Activated CD4-positive, alpha-beta T cell treated with anti-CD3 and anti-CD28 coated beads, Interleukin-2, amount 10 ng/mL, durations not matched to agents 24 days and 14 days (primary cell): ENCODE data around the gene GUK1. TPM values are rescaled to one million over a fixed set of nuclear protein-coding genes. Genes with fewer than 3 reads are reported as not detected.
"Not testable (repeated sequence)": the region's sequence is repeated elsewhere in the genome, so short reads cannot be mapped to it uniquely, and the experiment has no call there.

Source experiments
- DNase-seq: peaks from one replicate; pipeline ENCODE4 v3.0.0; 2022
- H3K27ac Mint-ChIP-seq: one replicate; pipeline ENCODE4 v1.8.0; 2022; ENCODE audit warnings: mild to moderate bottlenecking, mixed read lengths
- H3K27me3 Mint-ChIP-seq: one replicate; pipeline ENCODE4 v1.8.0; 2022; ENCODE audit warnings: mixed read lengths
- H3K36me3 Mint-ChIP-seq: one replicate; pipeline ENCODE4 v1.8.0; 2022; ENCODE audit warnings: low read depth, mild to moderate bottlenecking, mixed read lengths
- H3K4me1 Mint-ChIP-seq: one replicate; pipeline ENCODE4 v1.8.0; 2021; ENCODE audit warnings: mixed read lengths
- H3K4me3 Mint-ChIP-seq: one replicate; pipeline ENCODE4 v1.8.0; 2022; ENCODE audit warnings: mild to moderate bottlenecking, moderate library complexity, mixed read lengths
- H3K9me3 Mint-ChIP-seq: one replicate; pipeline ENCODE4 v1.8.0; 2021; ENCODE audit warnings: mixed read lengths
- intact Hi-C: fragments of 100-400 bp; cut with micrococcal nuclease; formaldehyde crosslinking; loops from one replicate; pipeline ENCODE4 v1.15.1; 2023
- total RNA-seq: library from RNA; stranded (reverse); gene quantifications from 2 replicates; pipeline ENCODE4 v1.2.3, GENCODE V29; 2022

GUK1 gene
- total RNA-seq, 1 donor from 2014 or later = 222 TPM

- Mint-ChIP-seq H3K9me3 (no peaks in the 10 kb centered on the region), H3K4me1 (peaks cover 2% of the 10 kb centered on the region), H3K27me3 (no peaks in the 10 kb centered on the region), H3K4me3 (no peak overlapping the region), H3K36me3 (no peaks in the 10 kb centered on the region), H3K27ac (no peak overlapping the region)
- intact Hi-C loops = no loop called here
- DNase-seq = no peak
These were observed 41.0 kb downstream of the GUK1 start for GRCh38 chr1:228180959-228181644.

DNA sequence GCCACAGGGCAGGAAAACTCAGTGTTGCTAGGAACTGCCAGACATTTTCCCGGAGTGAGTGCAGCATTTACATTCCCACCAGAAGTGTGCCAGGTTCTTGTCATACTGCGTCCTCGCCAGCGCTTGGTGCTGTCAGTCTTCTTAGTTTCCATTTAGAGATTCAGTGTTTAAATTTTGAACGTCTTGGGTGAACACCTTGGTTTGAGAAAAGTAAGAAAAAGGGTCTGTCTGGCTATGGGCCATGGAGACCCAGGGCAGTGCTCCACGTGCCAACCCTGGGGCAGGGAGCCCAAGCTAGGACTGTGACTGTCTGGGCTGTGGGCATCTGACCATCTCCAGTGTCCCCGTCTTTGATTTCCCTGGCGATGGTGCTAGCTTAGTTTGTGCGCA, 41.6 kb downstream of the GUK1 start:
- intact Hi-C loops = no loop called here
- Mint-ChIP-seq H3K9me3 (no peaks in the 10 kb centered on the region), H3K36me3 (no peaks in the 10 kb centered on the region), H3K4me3 (no peak overlapping the region), H3K27ac (no peak overlapping the region), H3K4me1 (peaks cover 2% of the 10 kb centered on the region), H3K27me3 (no peaks in the 10 kb centered on the region)
- DNase-seq = no peak

DNA sequence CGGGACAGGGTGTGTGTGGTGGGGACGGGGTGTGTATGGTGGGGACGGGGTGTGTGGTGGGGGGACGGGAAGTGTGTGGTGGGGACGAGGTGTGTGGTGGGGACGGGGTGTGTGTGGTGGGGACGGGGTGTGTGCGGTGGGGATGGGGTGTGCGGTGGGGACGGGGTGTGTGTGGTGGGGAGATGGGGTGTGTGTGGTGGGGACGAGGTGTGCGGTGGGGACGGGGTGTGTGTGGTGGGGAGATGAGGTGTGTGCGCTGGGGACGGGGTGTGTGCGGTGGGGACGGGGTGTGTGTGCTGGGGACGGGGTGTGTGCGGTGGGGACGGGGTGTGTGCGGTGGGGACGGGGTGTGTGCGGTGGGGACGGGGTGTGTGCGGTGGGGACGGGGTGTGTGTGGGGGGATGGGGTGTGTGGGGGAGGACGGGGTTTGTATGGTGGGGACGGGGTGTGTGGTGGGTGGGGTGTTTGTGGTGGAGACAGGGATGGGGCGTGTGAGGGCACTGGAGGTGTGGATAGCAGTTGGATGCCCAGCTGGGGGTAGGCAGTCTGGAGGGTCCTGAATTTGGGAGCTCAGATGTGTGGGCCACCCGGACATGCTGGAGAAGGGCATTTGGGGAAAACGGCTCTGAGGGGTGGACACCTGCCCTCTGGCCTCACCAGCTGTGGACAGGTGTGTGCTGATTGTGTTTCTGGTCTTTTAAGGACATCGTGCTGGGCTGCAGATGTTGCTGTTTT, 42.4 kb downstream of the GUK1 start:
- no peak overlapping the region for H3K27ac Mint-ChIP-seq
- intact Hi-C loops = no loop called here
- H3K4me1 Mint-ChIP-seq = peaks cover 2% of the 10 kb centered on the region

GRCh38 chr1:228184152-228184551, 44.1 kb downstream of the GUK1 start:
- no peak for DNase-seq
- intact Hi-C loops = no loop called here
- Mint-ChIP-seq H3K4me1 (peaks cover 2% of the 10 kb centered on the region), H3K4me3 (no peak overlapping the region), H3K9me3 (no peaks in the 10 kb centered on the region), H3K27me3 (no peaks in the 10 kb centered on the region), H3K27ac (no peak overlapping the region), H3K36me3 (no peaks in the 10 kb centered on the region)

More for the DNA sequence above, 42.4 kb downstream of the GUK1 start:
- H3K4me3 Mint-ChIP-seq = no peak overlapping the region
- H3K27me3 Mint-ChIP-seq = no peaks in the 10 kb centered on the region
- no peaks in the 10 kb centered on the region for H3K9me3 Mint-ChIP-seq
- H3K36me3 Mint-ChIP-seq = no peaks in the 10 kb centered on the region
- DNase-seq = no peak

- peak; percentile 65 for DNase-seq
- Mint-ChIP-seq H3K36me3 (no peaks in the 10 kb centered on the region), H3K27me3 (no peaks in the 10 kb centered on the region), H3K27ac (no peak overlapping the region), H3K4me3 (no peak overlapping the region), H3K4me1 (peaks cover 2% of the 10 kb centered on the region), H3K9me3 (no peaks in the 10 kb centered on the region)
- intact Hi-C loops = no loop called here
These were observed 45.5 kb downstream of the GUK1 start for GRCh38 chr1:228185641-228185965.

- H3K27ac Mint-ChIP-seq, H3K27me3 Mint-ChIP-seq: not testable (repeated sequence)
These were observed 48.2 kb downstream of the GUK1 start for GRCh38 chr1:228188249-228188648.

GRCh38 chr1:228190182-228190581, 50.1 kb downstream of the GUK1 start:
- no peak overlapping the region for H3K4me3 Mint-ChIP-seq
- H3K27me3 Mint-ChIP-seq = no peaks in the 10 kb centered on the region
- intact Hi-C loops = no loop called here
- H3K9me3 Mint-ChIP-seq = no peaks in the 10 kb centered on the region
- H3K27ac Mint-ChIP-seq = no peak overlapping the region
- H3K36me3 Mint-ChIP-seq = no peaks in the 10 kb centered on the region
- H3K4me1 Mint-ChIP-seq = peaks cover 2% of the 10 kb centered on the region
- no peak for DNase-seq

More at GRCh38 chr1:228188249-228188648, 48.2 kb downstream of the GUK1 start:
- H3K9me3 Mint-ChIP-seq, H3K4me1 Mint-ChIP-seq, H3K36me3 Mint-ChIP-seq, intact Hi-C loops, H3K4me3 Mint-ChIP-seq, DNase-seq: not testable (repeated sequence)

DNA sequence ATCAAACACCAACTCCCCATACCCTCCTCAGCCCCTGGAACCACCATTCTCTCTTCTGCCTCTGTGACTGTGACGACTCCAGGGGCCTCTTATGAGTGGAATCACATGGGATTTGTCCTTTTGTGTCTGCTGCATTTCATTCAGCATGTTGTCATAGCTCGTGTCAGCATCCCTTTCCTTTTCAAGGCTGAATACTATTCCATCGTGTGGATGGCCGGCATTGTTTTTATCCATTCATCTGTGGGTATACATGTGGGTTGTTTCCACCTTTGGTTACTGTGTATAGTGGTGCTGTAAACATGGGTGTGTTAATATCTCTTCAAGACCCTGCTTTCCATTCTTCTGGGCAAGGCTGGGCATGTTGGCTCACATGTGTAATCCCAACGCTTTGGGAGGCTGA, 50.7 kb downstream of the GUK1 start:
- DNase-seq = no peak
- peaks cover under 1% of the 10 kb centered on the region for H3K4me1 Mint-ChIP-seq
- no peaks in the 10 kb centered on the region for H3K36me3 Mint-ChIP-seq
- no peaks in the 10 kb centered on the region for H3K27me3 Mint-ChIP-seq
- no peak overlapping the region for H3K4me3 Mint-ChIP-seq
- H3K27ac Mint-ChIP-seq = no peak overlapping the region
- no peaks in the 10 kb centered on the region for H3K9me3 Mint-ChIP-seq
- intact Hi-C loops = no loop called here

DNA sequence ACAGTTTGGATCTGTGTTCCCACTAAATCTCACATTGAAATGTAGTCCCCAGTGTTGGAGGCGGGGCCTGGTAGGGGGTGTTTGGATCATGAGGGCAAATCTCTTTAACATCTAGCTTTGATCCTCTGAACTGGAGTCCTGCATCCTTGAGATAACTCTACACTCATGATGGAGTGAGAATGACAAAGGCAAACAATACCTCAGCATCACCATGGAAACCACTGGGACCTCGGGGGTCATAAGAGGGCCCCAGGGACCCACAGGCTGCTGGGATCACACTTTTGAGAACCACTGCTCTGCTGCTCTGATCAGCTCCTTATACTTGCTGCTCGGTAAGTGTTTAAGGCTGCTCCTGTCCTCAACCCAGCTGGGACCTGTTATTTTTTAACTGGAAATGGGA, 54.4 kb downstream of the GUK1 start:
- Mint-ChIP-seq H3K36me3 (peaks cover 6% of the 10 kb centered on the region), H3K4me3 (no peak overlapping the region), H3K27me3 (no peaks in the 10 kb centered on the region), H3K9me3 (peaks cover 6% of the 10 kb centered on the region), H3K27ac (no peak overlapping the region), H3K4me1 (no peaks in the 10 kb centered on the region)
- intact Hi-C loops = no loop called here
- DNase-seq = no peak

GRCh38 chr1:228194921-228195812, 55.1 kb downstream of the GUK1 start:
- Mint-ChIP-seq H3K27me3 (no peaks in the 10 kb centered on the region), H3K27ac (no peak overlapping the region), H3K4me3 (no peak overlapping the region), H3K9me3 (peaks cover 9% of the 10 kb centered on the region), H3K4me1 (no peaks in the 10 kb centered on the region), H3K36me3 (peaks cover 8% of the 10 kb centered on the region)
- intact Hi-C loops = no loop called here
- DNase-seq = no peak

GRCh38 chr1:228197555-228198147, 57.6 kb downstream of the GUK1 start:
- intact Hi-C loops = no loop called here

More at GRCh38 chr1:228197555-228198147, 57.6 kb downstream of the GUK1 start:
- Mint-ChIP-seq H3K9me3 (peaks cover 18% of the 10 kb centered on the region), H3K27ac (no peak overlapping the region), H3K4me3 (no peak overlapping the region), H3K36me3 (peaks cover 8% of the 10 kb centered on the region), H3K4me1 (no peaks in the 10 kb centered on the region), H3K27me3 (no peaks in the 10 kb centered on the region)
- DNase-seq = no peak
